Heart right ventricle (tissue), 16 donors: ENCODE results near the gene LTBP1. TPM values are rescaled to one million over a fixed set of nuclear protein-coding genes. Genes with fewer than 3 reads are reported as not detected.
A peak's percentile ranks its signal among the peaks of the same experiment; 100 is the strongest.
"Not testable (repeated sequence)": the region's sequence is repeated elsewhere in the genome, so short reads cannot be mapped to it uniquely, and the experiment has no call there.

ENCODE experiments used
- ATAC-seq, 8 donors: fragments of 200-7000 bp; cut with Tn5 transposase; one replicate each; pipeline ENCODE4 v1.9.1; 2020; ENCODE audit warnings: mild to moderate bottlenecking in 8 of 8, moderate library complexity in 8 of 8, moderate number of reproducible peaks in 1 of 8
- DNase-seq, 2 donors: peaks; one replicate each; pipeline ENCODE4 v3.0.0-alpha.2; 2020
- H3K27ac ChIP-seq, 10 donors: fragments of 200-600 bp; sonication (generic) in 2 of 10; one replicate each; pipeline versions ENCODE4 v1.5.0 to v1.8.0; 2020 to 2022; ENCODE audit warnings: mild to moderate bottlenecking in 3 of 10
- H3K27me3 ChIP-seq, 7 donors: fragments of 200-600 bp; one replicate each; pipeline ENCODE4 v1.8.0; 2021 to 2022; ENCODE audit warnings: mild to moderate bottlenecking in 2 of 7
- H3K36me3 ChIP-seq, 9 donors: fragments of 200-600 bp; sonication (generic) in 1 of 9; one replicate each; pipeline versions ENCODE4 v1.5.0 to v1.8.0; 2020 to 2022; ENCODE audit warnings: mild to moderate bottlenecking in 2 of 9
- H3K4me1 ChIP-seq, 9 donors: fragments of 200-600 bp; sonication (generic) in 1 of 9; one replicate each; pipeline versions ENCODE4 v1.5.0 to v1.8.0; 2020 to 2022; ENCODE audit warnings: mild to moderate bottlenecking in 4 of 9
- H3K4me3 ChIP-seq, 10 donors: fragments of 200-600 bp; sonication (generic) in 2 of 10; one replicate each; pipeline versions ENCODE4 v1.5.0 to v1.8.0; 2020 to 2022; ENCODE audit warnings: mild to moderate bottlenecking in 7 of 10, moderate library complexity in 2 of 10
- H3K9me3 ChIP-seq, 11 donors: fragments of 200-600 bp in 10 of 11; sonication (generic) in 2 of 11; one replicate each; pipeline versions ENCODE4 v1.5.0 to v1.8.0; 2013 to 2022; ENCODE audit warnings: mild to moderate bottlenecking in 2 of 11, control low read depth in 1 of 11, moderate library complexity in 1 of 11
- CTCF ChIP-seq, 9 donors: fragments of 200-600 bp; sonication (generic) in 2 of 9; IDR thresholded peaks; one replicate each; pipeline versions ENCODE4 v1.5.0 to v1.8.0; 2021 to 2022; ENCODE audit warnings: antibody characterized with exemption in 9 of 9, mild to moderate bottlenecking in 5 of 9, moderate library complexity in 1 of 9
- WGBS, 2 donors: extraction: QIAGEN DNeasy Blood & Tissue Kit; methylation state at CpG; one replicate each; pipeline ENCODE4 v1.1.7; 2013; ENCODE audit warnings: inconsistent platforms in 1 of 2; 5-methylcytosine and 5-hydroxymethylcytosine counted together
- intact Hi-C, 10 donors: fragments of 100-400 bp; cut with DNase I; formaldehyde crosslinking; loops; one replicate each; pipeline versions ENCODE4 v1.11.1 to v1.14.2; 2022
- polyA plus RNA-seq, 2 donors: library from polyadenylated mRNA; stranded (reverse); fragments of 200-250 nt; gene quantifications; one replicate each; pipeline ENCODE4 v1.2.3, GENCODE V29; 2013
- total RNA-seq, 10 donors: library from RNA; stranded (reverse); fragmentation: NEBNext Ultra II Directional in 3 of 10; extraction: Animal tissue kit (Norgen Biotek cat#: 25700) in 3 of 10; gene quantifications; one replicate each; pipeline versions ENCODE4 v1.2.1 to v1.2.4, GENCODE V29; 2021 to 2023
- donor health status: Arrhythmogenic right ventricular cardiomyopathy.
- donor health status: ischemic (EF 13 %, LVEDD 7.1; RV severe dilation, severe dysfunction).
- donor health status: healthy with polysubstance abuse.
- donor health status: DM: no; HTN: yes; CAD: no.
- donor health status: DM: no; HTN: no; CAD: no.
- donor health status: ischemic (EF 25% LVEDD 6.9; RV normal size, moderate dysfunction).
- donor health status: ischemic (EF 25% LVEDD 5.7; RV mildly dilated, moderate dysfunction).
- donor health status: healthy.
- donor health status: DM: yes; HTN: yes; CAD: no.
- donor health status: Ischemic cardiomyopathy.
- donor health status: ischemic (EF 35%, LVEDD 5.7; RV mildly dilated, moderate dysfunction).
- donor health status: nonischemic (EF 11% LVEDD 7.7; RV severe dilation, severe dysfunction).
- donor health status: DM: yes; HTN: yes; CAD: no.
- donor health status: PGD.
- donor health status: ischemic (EF 29% LVEDD 5.4; RV normal size, mild dysfunction).
- donor health status: nonischemic (EF 23%, LVEDD 6.1; RV moderate dilation, normal function).

The LTBP1 gene
- total and polyA plus RNA-seq, 12 donors = 22.4 to 164 (median 84.3) TPM

DNA sequence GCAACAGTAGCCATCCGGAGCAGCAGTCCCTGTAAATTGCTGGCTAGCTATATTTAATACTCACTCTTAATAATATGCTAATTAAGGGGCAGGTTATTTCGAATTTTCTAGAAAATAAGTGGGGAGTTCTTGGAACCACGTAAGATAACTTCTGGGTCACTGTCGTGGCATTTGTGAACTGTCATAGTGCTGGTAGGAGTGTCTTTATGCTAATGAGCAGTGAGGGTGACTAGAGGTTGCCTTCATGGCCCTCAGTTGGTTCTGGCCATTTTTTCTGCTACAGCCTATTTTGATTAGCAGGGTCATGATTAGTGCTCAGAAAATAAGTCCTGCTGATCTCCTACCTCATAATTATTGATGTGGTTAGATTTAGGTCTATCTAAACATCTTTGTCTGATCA, 279.8 kb downstream of the LTBP1 start:
- Histone ChIP-seq H3K4me1 (no peaks in the 10 kb centered on the region), H3K9me3 (no peaks in the 10 kb centered on the region), H3K36me3 (peaks cover 0 to 37% (median 0%) of the 10 kb centered on the region in 9 donors), H3K27ac (no peak overlapping the region), H3K27me3 (no peaks in the 10 kb centered on the region), H3K4me3 (no peak overlapping the region)
- TF ChIP-seq CTCF (IDR thresholded peaks at IDR 0.05) = no peak
- 74 to 78% methylated on average over 4 of the region's 4 CpGs for WGBS, 2 donors
- ATAC-seq (peak in 3 of 8 donors; percentile 25 to 56 (median 37)), DNase-seq (no peak)
- intact Hi-C loops = no loop called here

GRCh38 chr2:33229646-33230045, 282.9 kb downstream of the LTBP1 start:
- Histone ChIP-seq H3K27me3 (no peaks in the 10 kb centered on the region), H3K36me3 (peaks cover 0 to 7% (median 0%) of the 10 kb centered on the region in 9 donors), H3K27ac (no peak overlapping the region), H3K4me3 (no peak overlapping the region), H3K4me1 (no peaks in the 10 kb centered on the region), H3K9me3 (no peaks in the 10 kb centered on the region)
- 88 to 90% methylated on average over 4 of the region's 4 CpGs for WGBS, 2 donors
- intact Hi-C loops = no loop called here
- ATAC-seq = no peak
- DNase-seq = no peak
- no peak for TF ChIP-seq CTCF (IDR thresholded peaks at IDR 0.05)

GRCh38 chr2:33230195-33230594, 283.4 kb downstream of the LTBP1 start:
- ATAC-seq = no peak
- no peak overlapping the region for H3K27ac ChIP-seq
- H3K4me1 ChIP-seq = no peaks in the 10 kb centered on the region
- no peaks in the 10 kb centered on the region for H3K27me3 ChIP-seq
- no peak overlapping the region for H3K4me3 ChIP-seq
- intact Hi-C loops = no loop called here
- no peak for TF ChIP-seq CTCF (IDR thresholded peaks at IDR 0.05)
- DNase-seq = no peak
- no peaks in the 10 kb centered on the region for H3K9me3 ChIP-seq
- H3K36me3 ChIP-seq = peaks cover 0 to 5% (median 0%) of the 10 kb centered on the region in 9 donors

GRCh38 chr2:33230842-33231241, 284.1 kb downstream of the LTBP1 start:
- H3K27me3 ChIP-seq = no peaks in the 10 kb centered on the region
- intact Hi-C loops = no loop called here
- no peak for TF ChIP-seq CTCF (IDR thresholded peaks at IDR 0.05)
- no peaks in the 10 kb centered on the region for H3K36me3 ChIP-seq
- DNase-seq (no peak), ATAC-seq (no peak)
- no peaks in the 10 kb centered on the region for H3K4me1 ChIP-seq
- no peak overlapping the region for H3K4me3 ChIP-seq
- 91 to 92% methylated on average over 7 of the region's 7 CpGs for WGBS, 2 donors
- H3K9me3 ChIP-seq = no peaks in the 10 kb centered on the region
- H3K27ac ChIP-seq = no peak overlapping the region

DNA sequence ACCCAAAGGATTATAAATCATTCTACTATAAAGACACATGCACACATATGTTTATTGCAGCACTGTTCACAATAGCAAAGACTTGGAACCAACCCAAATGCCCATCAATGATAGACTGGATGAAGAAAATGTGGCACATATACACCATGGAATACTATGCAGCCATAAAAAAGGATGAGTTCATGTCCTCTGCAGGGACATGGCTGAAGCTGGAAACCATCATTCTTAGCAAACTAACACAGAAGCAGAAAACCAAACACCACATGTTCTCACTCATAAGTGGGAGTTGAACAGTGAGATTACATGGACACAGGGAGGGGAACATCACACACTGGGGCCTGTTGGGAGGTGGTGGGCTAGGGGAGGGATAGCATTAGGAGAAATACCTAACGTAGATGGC, 288.8 kb downstream of the LTBP1 start:
- DNase-seq, intact Hi-C loops, H3K27ac ChIP-seq, H3K9me3 ChIP-seq, H3K4me1 ChIP-seq, H3K4me3 ChIP-seq, H3K36me3 ChIP-seq, ATAC-seq, H3K27me3 ChIP-seq: not testable (repeated sequence)
- 91 to 100% methylated on average over 1 of the region's 1 CpG for WGBS, 2 donors
